IPS-18a (cell line): ENCODE data around the gene ARMC9.

ENCODE experiments used
- H3K27ac ChIP-seq: one replicate; pipeline ENCODE4 v1.5.1; 2013; ENCODE audit warnings: low read length
- H3K27me3 ChIP-seq: one replicate; pipeline ENCODE4 v1.6.1; 2013; ENCODE audit warnings: mild to moderate bottlenecking, low read length; ENCODE audit not compliant: control insufficient read depth, insufficient read depth
- H3K36me3 ChIP-seq: one replicate; pipeline ENCODE4 v1.6.1; 2013; ENCODE audit warnings: low read depth, low read length; ENCODE audit not compliant: control insufficient read depth
- H3K4me1 ChIP-seq: one replicate; pipeline ENCODE4 v1.6.1; 2013; ENCODE audit warnings: low read depth, low read length; ENCODE audit not compliant: control insufficient read depth
- H3K4me3 ChIP-seq: one replicate; pipeline ENCODE4 v1.5.1; 2013; ENCODE audit warnings: low read length
- H3K9ac ChIP-seq: one replicate; pipeline ENCODE4 v1.6.1; 2013; ENCODE audit warnings: mild to moderate bottlenecking, low read length, moderate library complexity
- H3K9me3 ChIP-seq: one replicate; pipeline ENCODE4 v1.6.1; 2013; ENCODE audit warnings: low read depth, low read length; ENCODE audit not compliant: control insufficient read depth

The ARMC9 gene

GRCh38 chr2:231312066-231312465 lies 113.6 kb downstream of the ARMC9 start:
- H3K36me3 ChIP-seq: no peaks in the 10 kb centered on the region
- no peaks in the 10 kb centered on the region for H3K9me3 ChIP-seq
- no peaks in the 10 kb centered on the region for H3K27me3 ChIP-seq
- H3K4me1 ChIP-seq: no peaks in the 10 kb centered on the region
- H3K27ac ChIP-seq: no peak overlapping the region
- H3K9ac ChIP-seq: no peak overlapping the region
- H3K4me3 ChIP-seq: no peak overlapping the region

GRCh38 chr2:231315896-231316295 lies 117.5 kb downstream of the ARMC9 start:
- H3K27me3 ChIP-seq: no peaks in the 10 kb centered on the region
- H3K27ac ChIP-seq: no peak overlapping the region
- H3K4me1 ChIP-seq: no peaks in the 10 kb centered on the region
- H3K9me3 ChIP-seq: no peaks in the 10 kb centered on the region
- H3K9ac ChIP-seq: no peak overlapping the region
- H3K36me3 ChIP-seq: no peaks in the 10 kb centered on the region
- no peak overlapping the region for H3K4me3 ChIP-seq

GRCh38 chr2:231317579-231317978 lies 119.1 kb downstream of the ARMC9 start:
- Histone ChIP-seq H3K9me3 (no peaks in the 10 kb centered on the region), H3K4me3 (no peak overlapping the region), H3K27me3 (no peaks in the 10 kb centered on the region), H3K27ac (no peak overlapping the region), H3K4me1 (no peaks in the 10 kb centered on the region), H3K9ac (no peak overlapping the region), H3K36me3 (no peaks in the 10 kb centered on the region)

GRCh38 chr2:231318436-231318835 lies 120.0 kb downstream of the ARMC9 start:
- Histone ChIP-seq H3K27me3 (no peaks in the 10 kb centered on the region), H3K9ac (no peak overlapping the region), H3K36me3 (no peaks in the 10 kb centered on the region), H3K4me3 (no peak overlapping the region), H3K9me3 (no peaks in the 10 kb centered on the region), H3K4me1 (peaks cover 3% of the 10 kb centered on the region), H3K27ac (no peak overlapping the region)

- no peak overlapping the region for H3K4me3 ChIP-seq
- no peak overlapping the region for H3K27ac ChIP-seq
- H3K4me1 ChIP-seq: peaks cover 7% of the 10 kb centered on the region
- no peaks in the 10 kb centered on the region for H3K27me3 ChIP-seq
- no peak overlapping the region for H3K9ac ChIP-seq
- no peaks in the 10 kb centered on the region for H3K9me3 ChIP-seq
- H3K36me3 ChIP-seq: no peaks in the 10 kb centered on the region
These were observed 120.5 kb downstream of the ARMC9 start for GRCh38 chr2:231318954-231319353.

GRCh38 chr2:231319867-231320266 lies 121.4 kb downstream of the ARMC9 start:
- no peak overlapping the region for H3K9ac ChIP-seq
- H3K36me3 ChIP-seq: no peaks in the 10 kb centered on the region
- H3K27ac ChIP-seq: no peak overlapping the region
- H3K9me3 ChIP-seq: no peaks in the 10 kb centered on the region
- H3K4me1 ChIP-seq: peaks cover 7% of the 10 kb centered on the region
- H3K27me3 ChIP-seq: no peaks in the 10 kb centered on the region
- H3K4me3 ChIP-seq: no peak overlapping the region

- Histone ChIP-seq H3K4me3 (no peak overlapping the region), H3K4me1 (peaks cover 7% of the 10 kb centered on the region), H3K27ac (no peak overlapping the region), H3K36me3 (no peaks in the 10 kb centered on the region), H3K9ac (no peak overlapping the region), H3K9me3 (no peaks in the 10 kb centered on the region), H3K27me3 (no peaks in the 10 kb centered on the region)
These were observed 122.6 kb downstream of the ARMC9 start for GRCh38 chr2:231321021-231321420.

GRCh38 chr2:231321556-231322334 lies 123.3 kb downstream of the ARMC9 start:
- Histone ChIP-seq H3K27me3 (no peaks in the 10 kb centered on the region), H3K4me1 (peaks cover 7% of the 10 kb centered on the region), H3K36me3 (no peaks in the 10 kb centered on the region), H3K4me3 (no peak overlapping the region), H3K9ac (no peak overlapping the region), H3K27ac (no peak overlapping the region), H3K9me3 (no peaks in the 10 kb centered on the region)

- Histone ChIP-seq H3K4me3 (no peak overlapping the region), H3K9me3 (no peaks in the 10 kb centered on the region), H3K9ac (no peak overlapping the region), H3K27ac (no peak overlapping the region), H3K27me3 (no peaks in the 10 kb centered on the region), H3K4me1 (peaks cover 7% of the 10 kb centered on the region), H3K36me3 (no peaks in the 10 kb centered on the region)
These were observed 124.9 kb downstream of the ARMC9 start for GRCh38 chr2:231323316-231323715.

GRCh38 chr2:231325826-231326225 lies 127.4 kb downstream of the ARMC9 start:
- no peaks in the 10 kb centered on the region for H3K27me3 ChIP-seq
- no peak overlapping the region for H3K27ac ChIP-seq
- H3K36me3 ChIP-seq: no peaks in the 10 kb centered on the region
- H3K4me1 ChIP-seq: peaks cover 7% of the 10 kb centered on the region
- no peak overlapping the region for H3K4me3 ChIP-seq
- no peaks in the 10 kb centered on the region for H3K9me3 ChIP-seq
- no peak overlapping the region for H3K9ac ChIP-seq

- no peaks in the 10 kb centered on the region for H3K27me3 ChIP-seq
- H3K9ac ChIP-seq: no peak overlapping the region
- H3K36me3 ChIP-seq: no peaks in the 10 kb centered on the region
- peaks cover 7% of the 10 kb centered on the region for H3K4me1 ChIP-seq
- H3K27ac ChIP-seq: no peak overlapping the region
- H3K9me3 ChIP-seq: no peaks in the 10 kb centered on the region
- no peak overlapping the region for H3K4me3 ChIP-seq
These were observed 128.0 kb downstream of the ARMC9 start for GRCh38 chr2:231326404-231326803.

- Histone ChIP-seq H3K4me3 (no peak overlapping the region), H3K36me3 (no peaks in the 10 kb centered on the region), H3K4me1 (no peaks in the 10 kb centered on the region), H3K27ac (no peak overlapping the region), H3K27me3 (no peaks in the 10 kb centered on the region), H3K9me3 (no peaks in the 10 kb centered on the region), H3K9ac (no peak overlapping the region)
These were observed 131.9 kb downstream of the ARMC9 start for GRCh38 chr2:231330311-231330710.
